Measurements from ENCODE around the gene TCAF1.
"Not testable (repeated sequence)": the region's sequence is repeated elsewhere in the genome, so short reads cannot be mapped to it uniquely, and the experiment has no call there.

GRCh38 chr7:143821392-143822277, 80.3 kb downstream of the TCAF1 start:
- TF ChIP-seq CTCF, POLR2A (IDR thresholded peaks at IDR 0.05): not testable (repeated sequence)
